ENCODE measurements around the gene EIF3L. TPM values are rescaled to one million over a fixed set of nuclear protein-coding genes. Genes with fewer than 3 reads are reported as not detected.

EIF3L gene
- total RNA-seq, 1 donor from 2014 or later = 732 TPM

- H3K36me3 Mint-ChIP-seq (ENCODE audit: low read depth, unreplicated experiment) = peaks cover 4% of the 10 kb centered on the region
- H3K4me1 Mint-ChIP-seq (ENCODE audit: unreplicated experiment) = peaks cover 28% of the 10 kb centered on the region
- H3K27me3 Mint-ChIP-seq (ENCODE audit: unreplicated experiment) = peaks cover 11% of the 10 kb centered on the region
- no peaks in the 10 kb centered on the region for H3K9me3 Mint-ChIP-seq (ENCODE audit: unreplicated experiment)
- H3K27ac Mint-ChIP-seq (ENCODE audit: unreplicated experiment) = peak overlapping the region; percentile 34
- DNase-seq (ENCODE audit: low spot score) = peak; percentile 35
- peak overlapping the region; percentile 90 for H3K4me3 Mint-ChIP-seq (ENCODE audit: unreplicated experiment)
- TF ChIP-seq, protein P1, sequence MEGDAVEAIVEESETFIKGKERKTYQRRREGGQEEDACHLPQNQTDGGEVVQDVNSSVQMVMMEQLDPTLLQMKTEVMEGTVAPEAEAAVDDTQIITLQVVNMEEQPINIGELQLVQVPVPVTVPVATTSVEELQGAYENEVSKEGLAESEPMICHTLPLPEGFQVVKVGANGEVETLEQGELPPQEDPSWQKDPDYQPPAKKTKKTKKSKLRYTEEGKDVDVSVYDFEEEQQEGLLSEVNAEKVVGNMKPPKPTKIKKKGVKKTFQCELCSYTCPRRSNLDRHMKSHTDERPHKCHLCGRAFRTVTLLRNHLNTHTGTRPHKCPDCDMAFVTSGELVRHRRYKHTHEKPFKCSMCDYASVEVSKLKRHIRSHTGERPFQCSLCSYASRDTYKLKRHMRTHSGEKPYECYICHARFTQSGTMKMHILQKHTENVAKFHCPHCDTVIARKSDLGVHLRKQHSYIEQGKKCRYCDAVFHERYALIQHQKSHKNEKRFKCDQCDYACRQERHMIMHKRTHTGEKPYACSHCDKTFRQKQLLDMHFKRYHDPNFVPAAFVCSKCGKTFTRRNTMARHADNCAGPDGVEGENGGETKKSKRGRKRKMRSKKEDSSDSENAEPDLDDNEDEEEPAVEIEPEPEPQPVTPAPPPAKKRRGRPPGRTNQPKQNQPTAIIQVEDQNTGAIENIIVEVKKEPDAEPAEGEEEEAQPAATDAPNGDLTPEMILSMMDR (IDR thresholded peaks at IDR 0.05; ENCODE audit: unreplicated experiment) = no peak
These were observed 42.5 kb upstream of the EIF3L start for GRCh38 chr22:37806409-37807333.

DNA sequence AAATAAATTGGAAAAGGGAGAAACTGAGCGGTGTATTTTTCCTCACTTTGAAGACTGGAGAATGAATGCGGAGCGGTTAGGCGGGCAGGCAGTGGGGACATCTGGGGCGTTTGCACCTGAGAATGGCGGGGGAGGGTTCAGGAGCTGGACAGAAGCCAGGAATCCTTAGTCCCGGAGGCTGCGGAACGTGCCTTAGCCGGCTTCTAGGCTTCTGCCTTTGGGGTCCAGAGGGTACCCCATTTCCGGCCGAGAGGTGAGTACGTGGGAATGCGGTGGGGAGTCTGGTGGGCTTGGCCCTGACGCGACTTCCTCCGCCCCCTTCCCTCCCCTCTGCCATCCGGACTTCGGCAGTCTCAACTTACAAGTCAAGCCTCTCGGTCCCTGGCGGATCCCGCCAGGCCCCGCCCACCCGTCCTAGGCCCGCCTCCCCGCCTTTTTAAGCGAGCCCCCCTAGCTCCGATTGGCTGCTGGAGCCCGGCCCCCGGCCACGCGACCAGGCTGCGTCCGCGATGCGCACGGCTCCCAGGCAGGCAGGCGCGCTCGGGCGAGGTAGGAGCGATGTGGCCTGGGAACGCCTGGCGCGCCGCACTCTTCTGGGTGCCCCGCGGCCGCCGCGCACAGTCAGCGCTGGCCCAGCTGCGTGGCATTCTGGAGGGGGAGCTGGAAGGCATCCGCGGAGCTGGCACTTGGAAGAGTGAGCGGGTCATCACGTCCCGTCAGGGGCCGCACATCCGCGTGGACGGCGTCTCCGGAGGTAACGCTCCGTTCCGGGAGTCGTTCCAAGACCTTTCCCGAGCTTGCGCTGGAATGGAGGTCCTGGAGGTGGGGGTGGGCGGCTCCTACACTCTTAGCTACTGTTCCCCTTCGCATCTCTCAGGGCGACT, 41.6 kb upstream of the EIF3L start, which contains the start of gene GCAT:
GCAT (plus strand) TSS at position 525 of the 884 bp plus-strand sequence; CDS start at position 559, 34 bp downstream.
- TF ChIP-seq, protein P1 (IDR thresholded peaks at IDR 0.05; ENCODE audit: unreplicated experiment) = no peak
- Mint-ChIP-seq H3K36me3 (ENCODE audit: low read depth, unreplicated experiment) (peaks cover 4% of the 10 kb centered on the region), H3K4me3 (ENCODE audit: unreplicated experiment) (peak within 1 kb of the TSS; percentile 90), H3K27ac (ENCODE audit: unreplicated experiment) (no peak within 1 kb of the TSS), H3K9me3 (ENCODE audit: unreplicated experiment) (no peaks in the 10 kb centered on the region), H3K27me3 (ENCODE audit: unreplicated experiment) (peaks cover 13% of the 10 kb centered on the region), H3K4me1 (ENCODE audit: unreplicated experiment) (peaks cover 28% of the 10 kb centered on the region)
- DNase-seq (ENCODE audit: low spot score) = peak; percentile 91

DNA sequence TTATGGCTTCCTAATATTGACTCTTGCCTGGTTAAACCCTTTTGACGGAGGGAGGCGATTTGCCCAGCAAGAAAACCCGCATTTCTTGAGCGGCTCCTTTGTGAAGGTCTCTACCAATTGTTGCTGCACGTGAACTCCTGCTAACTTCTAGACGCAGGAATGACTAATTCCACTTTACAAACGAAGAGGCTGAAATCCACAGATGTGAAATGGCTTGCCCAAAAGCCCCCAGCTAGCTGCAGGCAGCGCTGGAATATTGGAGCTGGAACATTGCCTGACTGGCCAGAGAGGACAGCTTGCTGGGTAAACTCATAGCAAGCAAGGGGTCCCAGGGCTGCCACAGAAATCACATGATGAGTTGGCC, 40.9 kb upstream of the EIF3L start:
- Mint-ChIP-seq H3K27ac (ENCODE audit: unreplicated experiment) (no peak overlapping the region), H3K4me3 (ENCODE audit: unreplicated experiment) (peak overlapping the region; percentile 86), H3K36me3 (ENCODE audit: low read depth, unreplicated experiment) (peaks cover 4% of the 10 kb centered on the region), H3K9me3 (ENCODE audit: unreplicated experiment) (no peaks in the 10 kb centered on the region), H3K27me3 (ENCODE audit: unreplicated experiment) (peaks cover 11% of the 10 kb centered on the region), H3K4me1 (ENCODE audit: unreplicated experiment) (peaks cover 22% of the 10 kb centered on the region)
- DNase-seq (ENCODE audit: low spot score) = no peak
- TF ChIP-seq, protein P1 (IDR thresholded peaks at IDR 0.05; ENCODE audit: unreplicated experiment) = no peak

- DNase-seq (ENCODE audit: low spot score) = no peak
- no peak overlapping the region for H3K27ac Mint-ChIP-seq (ENCODE audit: unreplicated experiment)
These were observed 39.4 kb upstream of the EIF3L start for GRCh38 chr22:37809672-37810333.

More at GRCh38 chr22:37809672-37810333, 39.4 kb upstream of the EIF3L start:
- H3K27me3 Mint-ChIP-seq (ENCODE audit: unreplicated experiment) = peaks cover 13% of the 10 kb centered on the region
- H3K9me3 Mint-ChIP-seq (ENCODE audit: unreplicated experiment) = no peaks in the 10 kb centered on the region
- no peak overlapping the region for H3K4me3 Mint-ChIP-seq (ENCODE audit: unreplicated experiment)
- TF ChIP-seq, protein P1 (IDR thresholded peaks at IDR 0.05; ENCODE audit: unreplicated experiment) = no peak
- peaks cover 16% of the 10 kb centered on the region for H3K4me1 Mint-ChIP-seq (ENCODE audit: unreplicated experiment)
- peaks cover 4% of the 10 kb centered on the region for H3K36me3 Mint-ChIP-seq (ENCODE audit: low read depth, unreplicated experiment)
